ENCODE measurements around the gene CCDC185.
"Not testable (repeated sequence)": the region's sequence is repeated elsewhere in the genome, so short reads cannot be mapped to it uniquely, and the experiment has no call there.

The CCDC185 gene

GRCh38 chr1:223394706-223395105, 1.5 kb downstream of the CCDC185 start:
- no peak for DNase-seq

- DNase-seq: not testable (repeated sequence)
These were observed 6.2 kb downstream of the CCDC185 start for GRCh38 chr1:223399393-223399792.

- no peak for DNase-seq
These were observed 8.9 kb downstream of the CCDC185 start for GRCh38 chr1:223401873-223402789.

- no peak for DNase-seq
These were observed 9.6 kb downstream of the CCDC185 start for GRCh38 chr1:223402790-223403142.

- peak; percentile 88 for DNase-seq
These were observed 10.1 kb downstream of the CCDC185 start for GRCh38 chr1:223403184-223403815.

- DNase-seq: no peak
These were observed 12.3 kb downstream of the CCDC185 start for GRCh38 chr1:223405507-223405906.

GRCh38 chr1:223410036-223410435, 16.8 kb downstream of the CCDC185 start:
- no peak for DNase-seq

- DNase-seq: no peak
These were observed 18.1 kb downstream of the CCDC185 start for GRCh38 chr1:223411309-223411708.

- DNase-seq: no peak
These were observed 18.5 kb downstream of the CCDC185 start for GRCh38 chr1:223411710-223412109.

- no peak for DNase-seq
These were observed 20.0 kb downstream of the CCDC185 start for GRCh38 chr1:223413216-223413615.

- no peak for DNase-seq
These were observed 24.2 kb downstream of the CCDC185 start for GRCh38 chr1:223417444-223417843.

- DNase-seq: no peak
These were observed 24.9 kb downstream of the CCDC185 start for GRCh38 chr1:223417903-223418663.

GRCh38 chr1:223419115-223419514, 25.9 kb downstream of the CCDC185 start:
- DNase-seq: no peak

GRCh38 chr1:223419561-223419960, 26.3 kb downstream of the CCDC185 start:
- peak; percentile 79 for DNase-seq

- no peak for DNase-seq
These were observed 27.8 kb downstream of the CCDC185 start for GRCh38 chr1:223421025-223421424.

GRCh38 chr1:223421676-223422075, 28.5 kb downstream of the CCDC185 start:
- no peak for DNase-seq

- no peak for DNase-seq
These were observed 29.7 kb downstream of the CCDC185 start for GRCh38 chr1:223422911-223423310.

GRCh38 chr1:223423641-223424233, 30.5 kb downstream of the CCDC185 start:
- DNase-seq: no peak

GRCh38 chr1:223425550-223425949, 32.3 kb downstream of the CCDC185 start:
- DNase-seq: no peak

GRCh38 chr1:223426936-223427335, 33.7 kb downstream of the CCDC185 start:
- DNase-seq: no peak

- no peak for DNase-seq
These were observed 36.1 kb downstream of the CCDC185 start for GRCh38 chr1:223429313-223429731.

- no peak for DNase-seq
These were observed 36.6 kb downstream of the CCDC185 start for GRCh38 chr1:223429821-223430220.

GRCh38 chr1:223430236-223430635, 37.0 kb downstream of the CCDC185 start:
- DNase-seq: no peak

All from NCI-H2227 treated with DMSO at 0.1 percent for 48 hours (cell line).